CD4-positive, alpha-beta T cell treated with Interleukin-4 for 4 hours (primary cell): Measurements from ENCODE around the gene NAA50.

Source experiments
- DNase-seq: peaks from one replicate; pipeline ENCODE4 v3.0.0-alpha.2; 2020

Gene NAA50

DNA sequence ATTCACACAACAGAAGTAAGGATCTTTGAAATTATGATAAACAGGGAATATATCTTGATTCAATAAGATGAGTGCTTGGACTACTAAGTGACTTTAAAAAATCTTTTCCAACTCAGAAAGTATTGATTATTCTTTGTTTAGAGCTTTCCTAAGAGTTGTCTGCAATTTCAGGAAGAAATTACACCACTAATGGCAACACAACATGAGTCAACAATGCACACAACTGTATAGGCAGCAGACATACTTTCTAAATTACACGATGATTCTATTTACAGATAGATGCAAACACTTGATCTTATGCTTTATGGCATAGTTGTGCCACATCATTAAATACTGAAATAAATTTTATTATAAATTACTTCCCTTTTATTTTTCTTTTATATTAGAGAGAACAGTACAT is 4.4 kb downstream of the NAA50 start:
- DNase-seq, result no peak

DNA sequence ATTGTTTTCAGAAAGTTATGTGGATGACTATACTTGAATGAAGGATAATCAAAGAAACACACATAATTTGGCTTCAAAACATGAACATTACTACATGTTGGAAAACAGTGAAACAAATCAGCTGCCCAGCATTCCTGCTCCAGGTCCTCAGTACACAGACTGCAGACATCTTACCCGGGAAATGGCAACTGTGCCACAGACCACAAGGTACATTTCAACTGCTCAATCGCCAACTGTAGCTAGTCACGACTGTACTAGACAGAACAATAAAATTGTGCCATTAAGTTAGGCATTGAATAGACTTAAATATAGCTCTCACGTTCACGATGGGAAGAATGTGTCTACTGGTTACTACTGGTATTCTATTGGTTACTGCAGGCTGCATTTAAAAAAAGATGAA is 5.0 kb downstream of the NAA50 start:
- DNase-seq, result no peak

DNA sequence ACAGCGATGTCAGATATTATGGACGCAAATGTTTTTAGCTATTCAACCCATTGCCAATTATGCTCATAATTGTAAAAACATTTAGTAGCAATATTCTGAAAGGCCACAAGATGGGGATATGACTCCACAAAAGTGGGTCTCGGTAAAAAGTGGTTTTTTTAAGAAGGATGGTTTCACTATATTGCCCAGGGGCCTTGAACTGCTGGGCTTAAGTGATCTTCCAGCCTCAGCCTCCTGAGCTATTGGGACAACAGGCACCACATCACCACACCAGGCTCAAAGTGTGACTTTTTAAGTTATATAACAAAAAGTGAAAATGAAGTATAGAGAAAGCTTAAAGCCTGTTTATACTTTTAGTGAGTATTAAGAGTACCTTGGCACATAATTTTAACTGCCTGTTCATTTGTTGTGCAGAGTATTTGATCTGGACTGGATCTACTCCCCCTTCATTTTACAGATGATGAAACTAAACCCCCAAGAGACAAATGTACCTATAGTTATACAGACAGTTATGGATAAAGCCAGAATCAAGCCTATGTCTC is 9.4 kb downstream of the NAA50 start:
- DNase-seq, result peak; percentile 76

DNA sequence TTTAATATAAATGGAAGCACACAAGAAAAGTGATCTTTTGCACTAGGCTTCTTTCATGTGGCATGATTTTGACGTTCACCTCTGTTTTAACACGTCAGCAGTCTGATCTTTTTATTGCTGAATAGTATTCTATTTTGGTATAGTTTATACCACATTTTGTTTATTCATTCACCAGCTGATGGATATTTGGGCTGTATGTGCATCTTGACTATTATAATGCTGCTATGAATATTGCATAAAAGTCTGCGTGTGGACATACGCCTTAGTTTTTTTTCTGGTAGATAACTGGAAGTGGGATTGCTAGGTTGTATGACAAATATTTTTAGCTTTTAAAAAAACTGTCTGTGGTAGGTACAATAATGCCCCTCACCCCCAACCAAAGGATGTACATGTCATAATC is 14.4 kb downstream of the NAA50 start:
- no peak for DNase-seq

DNA sequence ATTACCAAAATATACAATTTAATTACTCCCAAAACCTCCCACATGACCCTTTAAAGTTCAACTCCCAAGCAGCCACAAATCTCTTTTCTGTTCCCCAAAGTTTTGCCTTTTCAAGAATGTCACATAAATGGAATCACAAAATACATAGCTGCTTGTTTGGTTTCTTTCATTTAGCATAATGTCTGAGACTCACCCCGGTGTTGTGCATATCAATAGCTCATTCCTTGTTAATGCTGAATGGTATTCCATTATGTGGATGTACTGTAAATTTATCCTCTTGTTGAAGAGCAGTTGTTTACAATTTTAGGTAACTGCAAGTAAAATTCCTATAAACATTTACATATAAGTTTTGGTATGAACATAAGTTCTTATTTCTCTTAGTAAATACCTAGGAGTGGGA is 15.5 kb downstream of the NAA50 start:
- DNase-seq, result no peak

DNA sequence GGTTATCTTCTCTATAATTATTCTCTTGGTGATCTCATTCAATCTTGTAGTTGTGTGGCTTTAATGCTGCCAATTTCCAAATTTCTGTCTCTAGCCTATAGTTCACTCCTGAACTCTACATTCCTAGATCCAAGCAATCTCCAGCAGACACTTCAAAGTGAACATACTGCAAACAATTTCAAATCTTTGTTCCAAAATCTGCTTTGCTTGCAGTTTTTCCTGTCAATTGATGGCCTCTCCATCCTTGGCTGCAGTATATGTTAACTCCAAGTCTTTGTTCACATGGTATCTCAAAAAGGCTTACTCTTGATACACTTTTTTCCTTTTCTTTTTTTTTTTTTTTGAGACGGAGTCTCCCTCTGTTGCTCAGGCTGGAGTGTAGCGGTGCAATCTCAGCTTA is 17.4 kb downstream of the NAA50 start:
- DNase-seq, result no peak

DNA sequence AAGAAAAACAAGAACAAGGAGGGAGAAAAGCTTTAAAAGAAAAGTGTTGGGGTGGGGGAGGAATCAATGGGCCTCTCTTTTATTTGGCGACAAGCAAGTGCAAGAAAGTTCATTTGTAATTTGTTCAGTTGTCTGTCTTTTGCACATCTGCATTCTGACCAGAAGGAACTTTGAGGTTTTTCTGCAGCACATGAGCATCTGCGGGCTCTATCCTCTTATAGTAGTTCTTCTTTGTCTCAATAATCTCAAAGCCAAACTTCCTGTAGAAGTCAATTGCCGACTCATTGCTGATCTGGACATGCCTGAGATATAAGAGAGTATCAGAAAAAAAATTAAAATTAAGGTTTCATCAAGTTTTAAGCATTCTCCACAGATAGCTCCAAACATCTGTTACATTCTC is 24.4 kb downstream of the NAA50 start:
- DNase-seq, result no peak

DNA sequence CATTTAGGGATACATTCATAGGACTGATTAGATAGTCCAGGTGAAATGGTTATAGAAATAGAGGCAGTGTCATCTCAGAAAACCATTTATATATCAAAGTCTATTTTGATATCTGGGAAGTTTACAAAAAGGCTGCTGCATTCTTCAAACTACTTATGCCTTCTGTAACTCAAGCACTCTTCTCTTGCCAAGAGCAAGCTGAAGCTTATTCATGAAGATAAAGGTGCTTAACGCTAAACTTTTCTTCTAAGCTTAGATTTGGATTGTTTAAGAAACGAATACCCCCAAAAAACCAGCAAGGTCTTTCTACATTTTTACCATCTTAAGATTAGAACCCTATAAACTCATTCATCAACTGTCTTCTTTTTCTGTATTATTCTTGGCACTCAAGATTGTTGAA is 26.3 kb downstream of the NAA50 start:
- DNase-seq, result no peak

DNA sequence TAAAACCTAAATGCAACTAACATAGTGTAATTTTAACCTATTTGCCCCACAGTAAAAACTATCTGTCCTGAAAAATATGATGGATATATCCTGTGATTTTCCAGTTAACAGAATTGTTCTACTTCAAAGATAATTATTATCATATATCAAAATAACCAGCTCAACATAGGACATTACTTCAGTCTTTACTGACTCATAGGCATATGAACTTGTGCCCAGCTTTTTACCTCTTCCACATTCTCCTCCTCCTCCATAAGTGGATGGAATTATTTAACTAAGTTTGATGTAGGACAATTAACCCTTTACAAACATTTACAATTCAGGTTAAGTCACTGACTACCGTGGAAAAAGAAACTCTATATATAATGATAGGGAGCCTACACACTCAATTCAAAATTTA is 26.8 kb downstream of the NAA50 start:
- no peak for DNase-seq

DNA sequence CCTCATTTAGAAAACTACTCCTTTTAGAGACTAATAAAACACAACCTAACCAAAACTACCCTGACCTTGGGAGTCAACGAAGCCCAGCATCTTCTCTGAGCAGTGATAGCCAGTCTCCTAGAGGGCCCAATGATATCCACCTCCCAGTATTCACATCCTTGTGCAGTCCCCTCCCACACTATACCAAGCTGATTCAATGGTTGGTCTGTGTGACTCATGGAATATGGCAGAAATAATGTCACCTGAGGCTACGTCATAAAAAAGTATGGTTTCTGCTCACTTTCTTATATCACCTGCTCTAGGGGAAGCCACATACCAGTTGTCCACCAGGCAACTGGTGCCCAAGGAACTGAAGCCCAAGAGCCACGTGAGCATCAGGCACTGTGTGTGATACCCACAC is 28.2 kb downstream of the NAA50 start:
- no peak for DNase-seq

DNA sequence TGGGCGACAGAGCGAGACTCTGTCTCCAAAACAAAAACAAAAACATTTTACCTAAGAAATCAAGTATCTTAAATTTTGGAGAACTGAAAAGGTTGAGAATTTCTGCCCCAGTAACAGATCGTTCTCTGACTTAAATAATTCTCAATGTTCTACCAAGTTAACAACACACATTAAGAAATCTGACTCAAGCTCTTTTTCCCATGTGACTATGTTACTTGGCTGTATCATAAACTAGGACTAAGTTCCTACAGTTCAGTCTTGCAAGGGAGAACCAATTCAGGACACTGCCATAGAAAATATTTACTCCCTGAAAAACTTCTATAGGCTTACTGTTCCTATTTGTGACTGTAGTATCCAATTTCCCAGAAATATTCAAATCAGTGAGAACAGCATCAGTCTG is 28.7 kb downstream of the NAA50 start:
- DNase-seq, result no peak

DNA sequence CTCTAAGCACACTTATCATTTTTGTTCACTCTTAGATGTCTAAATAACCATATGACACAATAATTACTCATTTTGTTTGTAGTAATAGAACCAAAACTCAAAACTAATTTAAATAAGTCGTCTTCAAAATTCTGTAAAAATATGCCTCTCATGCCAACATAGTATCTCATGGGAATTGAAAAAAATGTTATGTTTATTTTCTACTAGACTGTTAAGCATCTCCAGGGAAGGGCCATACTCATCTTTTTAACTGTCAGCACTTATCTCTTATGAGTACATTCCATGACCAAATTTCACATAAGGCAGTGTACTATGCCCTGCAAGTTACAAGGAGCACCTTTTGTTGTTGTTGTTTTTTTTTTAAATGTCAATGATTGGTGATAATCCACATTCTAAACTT is 31.3 kb downstream of the NAA50 start:
- no peak for DNase-seq

DNA sequence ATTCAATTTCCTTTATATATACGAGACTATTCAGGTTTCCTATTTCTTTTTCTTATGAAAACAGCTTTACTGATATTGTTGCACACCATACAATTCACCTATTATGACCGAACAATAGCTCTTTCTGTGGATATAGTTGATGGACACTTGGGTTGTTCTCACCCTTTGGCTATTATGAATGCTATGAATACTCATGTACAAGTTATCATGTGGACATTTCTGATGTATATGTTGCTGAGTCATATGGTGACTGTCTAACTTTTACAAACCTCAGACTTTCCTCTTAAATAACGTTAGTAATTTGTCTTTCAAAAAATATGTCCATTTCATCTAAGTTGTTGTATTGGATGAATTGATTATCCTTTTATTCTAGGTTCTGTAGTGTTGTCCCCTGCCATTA is 33.9 kb downstream of the NAA50 start:
- no peak for DNase-seq

DNA sequence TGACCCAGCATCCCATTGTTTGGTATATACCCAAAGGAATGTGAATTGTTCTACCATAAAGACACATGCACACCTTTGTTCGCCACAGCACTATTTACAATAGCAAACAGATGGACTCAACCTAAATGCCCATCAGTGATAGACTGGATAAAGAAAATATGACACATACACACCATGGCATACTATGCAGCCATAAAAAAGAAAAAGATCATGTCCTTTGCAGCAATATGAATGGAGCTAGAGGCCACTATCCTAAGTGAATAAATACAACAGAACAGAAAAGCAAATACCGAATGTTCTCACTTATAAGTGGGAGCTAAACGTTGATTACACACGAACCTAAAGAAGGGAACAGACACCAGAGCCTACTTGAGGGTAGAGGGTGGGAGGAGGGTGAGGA is 38.2 kb downstream of the NAA50 start:
- DNase-seq, result no peak

DNA sequence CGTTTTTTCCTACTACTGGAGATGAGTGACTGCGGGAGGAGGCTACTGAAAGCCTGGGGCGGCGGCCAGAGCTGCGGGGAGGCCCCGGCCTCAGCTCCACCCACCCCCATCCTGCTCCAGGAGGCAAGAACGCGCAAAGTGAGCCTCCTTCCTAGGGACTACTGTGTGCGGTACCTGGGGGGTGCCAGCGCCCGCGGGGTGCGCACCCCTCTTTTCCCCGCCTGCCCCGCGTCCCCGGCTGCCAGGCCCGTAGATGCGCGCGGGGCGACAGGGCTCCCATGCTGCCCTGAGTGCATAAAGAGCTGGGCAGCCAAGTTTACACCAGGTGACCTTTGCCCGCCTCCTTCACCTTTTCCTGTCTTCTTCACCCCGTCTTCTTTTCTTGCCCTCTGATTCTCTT is 47.1 kb downstream of the NAA50 start:
- no peak for DNase-seq

DNA sequence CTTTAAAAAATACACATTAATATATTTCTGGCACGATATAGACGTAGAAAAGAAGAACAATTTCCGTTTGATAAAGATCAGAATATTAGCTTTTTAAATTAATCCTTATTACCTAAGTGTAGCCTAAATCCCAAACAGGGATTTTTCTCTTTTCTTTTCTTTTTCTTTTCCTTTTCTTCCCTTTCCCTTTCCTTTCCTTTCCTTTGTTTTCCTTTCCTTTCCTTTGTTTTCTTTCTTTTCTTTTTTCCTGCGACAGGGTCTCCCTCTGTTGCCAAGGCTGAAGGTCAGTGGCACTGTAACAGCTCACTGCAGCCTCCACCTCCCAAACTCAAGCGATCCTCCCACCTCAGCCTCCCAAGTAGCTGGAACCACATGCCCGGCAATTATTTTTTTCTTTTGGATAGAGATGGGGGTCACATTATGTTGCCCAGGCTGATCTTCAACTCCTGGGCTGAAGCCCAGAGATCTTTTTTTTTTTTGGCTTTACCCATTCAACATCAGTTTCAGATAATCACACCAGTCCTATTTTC is 47.8 kb downstream of the NAA50 start:
- DNase-seq, result no peak

DNA sequence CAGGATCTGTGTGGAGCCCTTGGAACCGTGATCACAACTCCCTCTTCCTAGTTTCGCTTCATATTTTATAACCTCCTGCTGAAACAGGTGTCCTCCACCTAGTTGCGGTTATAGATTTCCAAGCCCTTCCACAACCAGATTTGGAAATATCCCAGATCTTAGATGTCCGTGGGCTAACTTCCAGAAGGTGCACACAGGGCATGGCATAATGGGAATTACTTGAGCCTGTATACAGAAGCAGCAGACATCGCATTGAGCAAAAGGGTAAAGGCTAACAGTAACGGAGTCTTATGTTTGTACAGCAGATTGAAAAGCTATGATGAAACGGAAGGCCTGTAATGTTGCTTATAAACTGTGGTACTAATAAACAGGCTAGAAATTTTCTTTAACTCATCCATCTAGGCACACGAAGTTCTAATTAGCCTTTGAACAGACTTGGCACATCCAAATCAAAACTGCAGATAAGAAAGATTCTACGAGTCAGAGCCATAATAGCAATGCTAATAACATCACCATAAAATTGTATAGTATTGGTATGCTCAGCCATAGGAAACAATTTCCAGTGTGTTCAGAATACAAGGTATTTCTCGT is 48.5 kb downstream of the NAA50 start:
- DNase-seq, result peak; percentile 3

DNA sequence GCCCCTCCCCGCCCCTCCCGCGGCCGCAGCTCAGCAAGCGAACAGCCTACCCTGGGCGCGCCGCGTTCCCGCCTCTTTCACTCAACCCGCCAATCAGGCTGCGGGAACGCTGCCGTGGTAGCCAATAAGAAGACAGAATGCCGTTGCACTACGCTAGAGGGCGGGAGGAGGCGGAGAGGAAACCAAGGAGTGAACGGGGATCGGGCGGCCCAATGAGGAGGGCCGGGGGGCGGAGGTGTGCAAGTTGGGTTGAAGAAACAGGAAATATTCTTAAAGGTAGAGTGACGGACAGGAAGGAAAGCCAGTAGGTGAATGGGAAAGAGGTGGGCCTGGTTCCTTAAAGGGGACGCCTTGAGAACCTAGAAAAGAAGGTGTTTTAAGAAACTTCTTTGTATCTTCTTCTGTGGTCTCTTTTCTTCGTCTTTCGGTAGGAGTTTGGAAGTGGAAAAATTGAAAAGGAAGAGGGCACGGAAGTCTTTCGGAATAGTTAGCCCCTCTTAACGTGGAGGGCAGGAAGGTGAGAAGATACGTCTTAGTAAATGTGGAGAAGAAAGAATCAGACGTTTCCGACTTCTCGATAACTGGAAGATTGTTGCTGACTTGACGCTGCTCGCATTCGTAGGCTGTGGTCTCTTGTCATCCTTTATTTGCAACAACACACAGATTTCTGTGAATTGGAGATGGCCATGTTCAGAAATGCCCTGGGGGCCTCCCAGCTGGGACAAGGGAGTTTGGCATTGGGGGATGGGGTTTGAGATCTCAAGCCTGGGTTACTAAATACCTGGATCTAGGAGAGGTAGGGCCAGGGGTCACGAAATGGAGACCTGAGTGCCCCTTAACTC is 49.2 kb downstream of the NAA50 start:
- peak; percentile 100 for DNase-seq

DNA sequence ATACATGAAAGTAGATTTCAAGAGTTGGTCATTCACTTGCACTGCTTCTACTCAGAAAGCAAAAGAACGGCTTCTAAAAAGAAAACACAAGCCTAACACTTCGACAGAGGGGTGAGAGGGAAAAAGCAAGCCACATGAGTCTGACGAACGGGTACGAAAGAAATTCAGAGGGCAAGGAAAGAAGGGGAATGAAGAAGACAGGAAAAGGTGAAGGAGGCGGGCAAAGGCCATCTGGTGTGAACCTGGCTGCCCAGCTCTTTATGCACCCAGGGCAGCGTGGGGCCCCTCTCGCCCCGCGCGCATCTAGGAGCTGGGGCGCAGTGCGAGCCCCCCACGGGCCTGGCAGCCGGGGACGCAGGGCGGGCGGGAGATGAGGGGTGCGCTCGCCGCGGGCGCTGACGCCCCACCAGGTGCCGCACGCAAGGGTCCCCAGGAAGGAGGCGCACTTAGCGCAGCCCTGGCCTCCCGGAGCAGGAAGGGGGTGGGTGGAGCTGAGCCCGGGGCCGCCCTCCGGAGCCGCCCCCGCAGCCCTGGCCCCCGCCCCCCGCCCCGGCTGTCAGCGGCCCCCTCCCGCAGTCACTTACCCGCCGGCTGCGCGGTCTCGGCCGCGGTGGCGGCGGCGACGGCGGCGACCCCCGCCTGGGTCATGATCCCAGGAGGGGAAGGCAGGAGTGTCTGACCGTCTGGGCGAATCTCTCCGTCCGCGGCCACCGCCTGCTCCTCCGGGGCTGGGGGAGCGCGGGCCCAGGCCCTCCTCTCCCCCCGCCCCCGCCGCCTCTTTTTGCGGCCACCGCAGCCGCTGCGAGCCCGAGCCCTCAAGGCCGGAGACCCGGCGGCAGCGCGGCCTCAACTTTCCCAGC is 50.0 kb downstream of the NAA50 start, which contains the start of gene USF3:
TSS of gene USF3 (minus strand) at position 857 of the 860 bp plus-strand sequence. CDS start 21,764 bp downstream, outside the sequence.
- peak; percentile 83 for DNase-seq

DNA sequence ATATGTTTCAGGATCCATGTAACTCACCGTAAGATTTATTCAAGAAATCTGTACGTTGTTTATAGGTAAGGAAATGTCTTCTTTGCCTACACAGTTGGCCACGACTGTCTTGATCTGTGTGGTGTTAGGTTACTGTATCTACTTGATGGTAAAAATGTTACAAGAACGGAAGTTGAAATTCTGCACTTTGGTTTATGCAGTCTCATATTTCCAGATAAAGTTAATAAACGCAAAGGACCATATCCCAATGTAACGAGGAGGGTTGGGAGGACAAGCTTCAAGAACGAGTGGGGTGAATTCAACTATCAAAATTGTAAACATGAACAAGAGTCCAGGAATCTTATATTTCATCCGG is 50.6 kb downstream of the NAA50 start:
- DNase-seq, result no peak

DNA sequence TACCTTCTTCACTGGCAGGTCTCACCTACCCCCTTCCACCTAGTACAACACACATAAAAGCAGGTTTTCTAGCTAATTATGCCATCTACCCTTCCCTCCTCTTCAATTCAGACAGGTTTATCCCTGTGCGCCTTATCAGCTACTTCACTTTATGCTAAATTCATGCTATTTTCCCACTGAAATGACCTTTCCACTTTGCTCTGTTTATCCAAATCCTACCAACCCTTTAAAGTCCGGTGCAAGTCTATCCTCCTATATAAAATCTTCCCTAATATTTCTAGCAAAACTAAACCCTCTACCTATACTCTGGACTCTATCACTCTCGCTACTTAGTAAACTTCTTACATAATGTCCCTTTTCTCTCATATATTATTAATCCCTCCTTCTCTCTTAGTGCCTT is 55.6 kb downstream of the NAA50 start:
- no peak for DNase-seq

DNA sequence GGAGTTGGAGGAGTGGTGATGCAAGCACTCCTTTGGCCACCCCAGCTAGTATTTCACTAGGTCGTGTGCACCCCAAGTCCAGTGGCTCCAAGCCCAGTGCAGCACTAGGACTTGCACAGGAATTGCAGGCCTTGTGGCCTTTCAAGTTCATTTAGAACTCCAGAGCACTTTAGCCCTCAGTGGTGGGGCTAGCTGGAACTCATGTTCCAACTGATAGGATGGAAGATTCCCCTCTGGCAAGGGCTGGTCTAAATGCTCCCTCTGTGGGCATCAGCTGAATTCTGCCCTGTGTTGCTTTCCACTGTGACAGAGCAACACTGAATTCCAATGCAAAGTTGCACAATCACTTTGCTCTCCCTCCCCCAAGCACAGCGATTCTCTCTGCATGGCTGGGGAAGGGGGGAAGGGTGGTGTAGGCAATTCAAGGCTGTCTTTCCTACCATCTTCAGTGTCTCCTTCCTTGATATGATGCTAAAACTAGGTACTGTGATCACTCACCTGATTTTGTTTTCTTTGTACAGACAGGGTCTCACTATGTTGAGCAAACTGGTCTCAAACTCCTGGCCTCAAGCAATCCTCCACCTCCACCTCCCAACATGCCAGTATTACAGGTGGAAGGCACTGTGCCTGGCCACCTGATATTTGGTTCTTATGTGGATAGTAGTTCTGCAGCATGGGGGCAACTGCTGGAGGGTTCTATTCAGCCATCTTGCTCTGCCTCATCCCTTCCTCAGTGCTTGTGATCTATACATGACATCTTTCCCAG is 59.9 kb downstream of the NAA50 start:
- DNase-seq, result no peak

DNA sequence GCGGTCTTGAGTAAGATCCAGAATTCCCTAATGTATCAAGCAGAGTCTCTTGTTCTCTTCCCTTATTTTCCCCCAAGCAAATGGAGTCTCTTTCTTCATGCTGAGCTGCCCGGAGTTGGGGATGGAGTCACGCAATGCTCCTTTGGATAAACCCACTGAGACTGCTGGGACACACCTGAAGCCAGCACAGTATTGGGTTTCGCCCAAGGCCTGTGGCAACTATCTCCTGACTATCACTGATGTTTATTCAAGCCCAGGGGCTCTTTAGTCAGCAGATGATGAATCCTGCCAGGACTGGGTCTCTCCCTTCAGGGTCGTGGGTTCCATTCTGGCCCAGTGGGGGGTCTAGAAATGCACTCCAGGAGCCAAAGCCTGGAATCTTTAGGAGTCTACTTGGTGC is 60.9 kb downstream of the NAA50 start:
- no peak for DNase-seq
